NAMALWA (cell line): Measurements from ENCODE around the gene PDHB.
"Not testable (repeated sequence)": the region's sequence is repeated elsewhere in the genome, so short reads cannot be mapped to it uniquely, and the experiment has no call there.

Experiments used
- DNase-seq: peaks from one replicate; pipeline ENCODE4 v3.0.0-alpha.2; 2015; ENCODE audit warnings: low spot score

PDHB gene

GRCh38 chr3:58433400-58434167 is at the start of gene PDHB:
Gene PDHB, minus strand, starts transcription at chr3:58433832. Its CDS starts 23 bp downstream, at chr3:58433809.
- DNase-seq: peak; percentile 84

GRCh38 chr3:58482917-58483636 is 49.4 kb upstream of the PDHB start:
- no peak for DNase-seq

- DNase-seq: no peak
Observed at GRCh38 chr3:58480309-58480708, 46.7 kb upstream of the PDHB start.

GRCh38 chr3:58478781-58479180 is 45.1 kb upstream of the PDHB start:
- no peak for DNase-seq

GRCh38 chr3:58474967-58475578 is 41.4 kb upstream of the PDHB start:
- DNase-seq: peak; percentile 10

GRCh38 chr3:58474348-58474911 is 40.8 kb upstream of the PDHB start:
- peak; percentile 12 for DNase-seq

- DNase-seq: no peak
Observed at GRCh38 chr3:58473275-58473674, 39.6 kb upstream of the PDHB start.

- DNase-seq: no peak
Observed at GRCh38 chr3:58471025-58471887, 37.6 kb upstream of the PDHB start.

- DNase-seq: no peak
Observed at GRCh38 chr3:58470363-58471024, 36.9 kb upstream of the PDHB start.

GRCh38 chr3:58469096-58469495 is 35.5 kb upstream of the PDHB start:
- no peak for DNase-seq

- no peak for DNase-seq
Observed at GRCh38 chr3:58466899-58467563, 33.4 kb upstream of the PDHB start.

GRCh38 chr3:58464866-58465265 is 31.2 kb upstream of the PDHB start:
- DNase-seq: peak; percentile 28

- no peak for DNase-seq
Observed at GRCh38 chr3:58463942-58464271, 30.3 kb upstream of the PDHB start.

GRCh38 chr3:58463181-58463941 is 29.7 kb upstream of the PDHB start:
- peak; percentile 60 for DNase-seq

- no peak for DNase-seq
Observed at GRCh38 chr3:58462829-58463180, 29.2 kb upstream of the PDHB start.

- DNase-seq: no peak
Observed at GRCh38 chr3:58459160-58459559, 25.5 kb upstream of the PDHB start.

GRCh38 chr3:58452176-58452575 is 18.5 kb upstream of the PDHB start:
- DNase-seq: no peak

- no peak for DNase-seq
Observed at GRCh38 chr3:58441514-58442450, 8.2 kb upstream of the PDHB start.

- not testable (repeated sequence) for DNase-seq
Observed at GRCh38 chr3:58440996-58441355, 7.3 kb upstream of the PDHB start.
